Mucosa of descending colon (tissue), 3 donors: Measurements from ENCODE around the gene ZCWPW1. TPM values are rescaled to one million over a fixed set of nuclear protein-coding genes. Genes with fewer than 3 reads are reported as not detected.
"Not testable (repeated sequence)": the region's sequence is repeated elsewhere in the genome, so short reads cannot be mapped to it uniquely, and the experiment has no call there.

Experiments used
- ATAC-seq: fragments of 200-7000 bp; cut with Tn5 transposase; one replicate; pipeline ENCODE4 v1.9.1; 2020; ENCODE audit warnings: mild to moderate bottlenecking, moderate library complexity
- DNase-seq, 3 donors: peaks; one replicate each; pipeline ENCODE4 v3.0.0-alpha.2; 2020
- H3K36me3 ChIP-seq: fragments of 200-600 bp; one replicate; pipeline ENCODE4 v1.8.0; 2021; ENCODE audit warnings: low read depth, mild to moderate bottlenecking
- H3K4me1 ChIP-seq: fragments of 200-600 bp; one replicate; pipeline ENCODE4 v1.8.0; 2021; ENCODE audit warnings: low read depth, mild to moderate bottlenecking
- H3K4me3 ChIP-seq: fragments of 200-600 bp; one replicate; pipeline ENCODE4 v1.8.0; 2021; ENCODE audit warnings: mild to moderate bottlenecking
- H3K9me3 ChIP-seq: fragments of 200-600 bp; one replicate; pipeline ENCODE4 v1.8.0; 2021; ENCODE audit warnings: mild to moderate bottlenecking
- intact Hi-C, 2 donors: fragments of 100-400 bp; cut with DNase I in 1 of 2; cut with micrococcal nuclease in 1 of 2; formaldehyde crosslinking; loops; one replicate each; pipeline versions ENCODE4 v1.11.0 to v1.11.1; 2022; cut with DNase I, micrococcal nuclease
- total RNA-seq, 3 donors: library from RNA; stranded (reverse); fragmentation: NEBNext Ultra II Directional in 2 of 3; extraction: Animal tissue kit (Norgen Biotek cat#: 25700) in 2 of 3; gene quantifications; one replicate each; pipeline versions ENCODE4 v1.2.1 to v1.2.4, GENCODE V29; 2021 to 2023
- TF ChIP-seq, protein P1 (sequence below): fragments of 200-600 bp; IDR thresholded peaks from one replicate; pipeline ENCODE4 v1.8.0; 2022; ENCODE audit warnings: antibody characterized with exemption, mild to moderate bottlenecking
- donor health status: DM: no; HTN: no; CAD: no; lungs with moderate emphysema.
- donor health status: DM: no; HTN: no; CAD: no.
- donor health status: DM: no; HTN: yes; CAD: no.

ZCWPW1 gene
- total RNA-seq, 3 donors from 2014 or later = 1.8 to 6.1 (median 2.3) TPM

DNA sequence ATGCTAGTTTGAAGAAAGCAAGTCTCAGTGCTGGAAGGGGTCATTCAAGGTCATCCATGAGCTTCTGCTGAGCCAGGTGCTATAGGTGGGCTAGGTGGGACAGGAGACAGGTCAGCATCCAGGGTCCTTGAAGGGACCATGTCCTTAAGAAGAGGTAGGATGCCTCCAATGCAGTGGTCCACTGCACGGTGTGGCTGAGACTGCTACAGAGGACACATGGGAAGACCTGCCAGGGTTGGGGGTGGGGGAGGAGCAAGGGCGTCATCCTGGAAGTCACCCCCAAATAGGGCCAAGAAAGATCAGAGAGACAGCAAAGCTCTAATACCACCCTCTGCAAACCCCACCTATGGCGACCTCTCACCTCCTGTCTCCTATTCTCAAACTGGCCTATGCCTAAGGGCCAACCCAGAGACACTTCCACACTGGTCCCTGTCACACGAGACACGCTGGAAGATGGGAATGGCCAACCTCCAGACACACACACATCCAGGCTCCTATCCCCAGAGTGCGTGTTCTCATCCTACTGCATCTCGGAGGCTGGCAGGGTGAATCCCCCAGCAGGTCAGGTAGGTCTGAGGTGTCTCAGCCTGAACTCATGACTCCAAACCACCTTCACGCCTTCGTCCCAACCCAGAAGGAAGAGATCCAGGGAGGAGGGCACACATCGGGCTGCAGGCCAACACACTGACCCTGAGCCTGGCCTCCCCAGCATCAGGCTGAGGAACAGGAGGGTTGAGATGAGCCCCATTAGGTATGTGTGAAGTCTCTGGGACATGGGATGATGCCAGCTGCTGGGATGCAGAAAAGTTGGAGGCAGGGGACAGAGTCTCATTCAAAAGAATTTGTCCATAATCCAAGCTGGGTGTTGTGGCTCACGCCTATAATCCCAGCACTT, 13.4 kb upstream of the ZCWPW1 start:
- ATAC-seq (no peak), DNase-seq (no peak)
- no peak overlapping the region for H3K4me3 ChIP-seq
- intact Hi-C loops = no loop called here
- TF ChIP-seq, protein P1, sequence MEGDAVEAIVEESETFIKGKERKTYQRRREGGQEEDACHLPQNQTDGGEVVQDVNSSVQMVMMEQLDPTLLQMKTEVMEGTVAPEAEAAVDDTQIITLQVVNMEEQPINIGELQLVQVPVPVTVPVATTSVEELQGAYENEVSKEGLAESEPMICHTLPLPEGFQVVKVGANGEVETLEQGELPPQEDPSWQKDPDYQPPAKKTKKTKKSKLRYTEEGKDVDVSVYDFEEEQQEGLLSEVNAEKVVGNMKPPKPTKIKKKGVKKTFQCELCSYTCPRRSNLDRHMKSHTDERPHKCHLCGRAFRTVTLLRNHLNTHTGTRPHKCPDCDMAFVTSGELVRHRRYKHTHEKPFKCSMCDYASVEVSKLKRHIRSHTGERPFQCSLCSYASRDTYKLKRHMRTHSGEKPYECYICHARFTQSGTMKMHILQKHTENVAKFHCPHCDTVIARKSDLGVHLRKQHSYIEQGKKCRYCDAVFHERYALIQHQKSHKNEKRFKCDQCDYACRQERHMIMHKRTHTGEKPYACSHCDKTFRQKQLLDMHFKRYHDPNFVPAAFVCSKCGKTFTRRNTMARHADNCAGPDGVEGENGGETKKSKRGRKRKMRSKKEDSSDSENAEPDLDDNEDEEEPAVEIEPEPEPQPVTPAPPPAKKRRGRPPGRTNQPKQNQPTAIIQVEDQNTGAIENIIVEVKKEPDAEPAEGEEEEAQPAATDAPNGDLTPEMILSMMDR = no peak
- no peaks in the 10 kb centered on the region for H3K36me3 ChIP-seq
- no peaks in the 10 kb centered on the region for H3K9me3 ChIP-seq
- H3K4me1 ChIP-seq = no peaks in the 10 kb centered on the region

DNA sequence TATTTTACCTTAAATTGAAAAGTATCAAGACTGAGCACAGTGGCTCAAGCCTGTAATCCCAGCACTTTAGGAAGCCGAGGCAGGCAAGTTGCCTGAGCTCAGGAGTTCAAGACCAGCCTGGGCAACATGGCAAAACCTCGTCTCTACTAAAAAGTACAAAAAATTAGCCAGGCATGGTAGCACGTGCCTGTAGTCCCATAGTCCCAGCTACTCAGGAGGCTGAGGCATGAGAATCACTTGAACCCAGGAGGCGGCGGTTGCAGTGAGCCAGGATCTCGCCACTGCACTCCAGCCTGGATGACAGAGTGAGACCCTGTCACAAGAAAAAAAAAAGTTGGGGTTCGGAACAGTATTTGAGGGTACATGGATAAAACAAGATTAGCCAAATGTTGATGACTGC, 10.7 kb upstream of the ZCWPW1 start:
- ATAC-seq, H3K36me3 ChIP-seq, H3K4me3 ChIP-seq, intact Hi-C loops, H3K9me3 ChIP-seq, DNase-seq: not testable (repeated sequence)
- peaks cover 10% of the 10 kb centered on the region for H3K4me1 ChIP-seq

DNA sequence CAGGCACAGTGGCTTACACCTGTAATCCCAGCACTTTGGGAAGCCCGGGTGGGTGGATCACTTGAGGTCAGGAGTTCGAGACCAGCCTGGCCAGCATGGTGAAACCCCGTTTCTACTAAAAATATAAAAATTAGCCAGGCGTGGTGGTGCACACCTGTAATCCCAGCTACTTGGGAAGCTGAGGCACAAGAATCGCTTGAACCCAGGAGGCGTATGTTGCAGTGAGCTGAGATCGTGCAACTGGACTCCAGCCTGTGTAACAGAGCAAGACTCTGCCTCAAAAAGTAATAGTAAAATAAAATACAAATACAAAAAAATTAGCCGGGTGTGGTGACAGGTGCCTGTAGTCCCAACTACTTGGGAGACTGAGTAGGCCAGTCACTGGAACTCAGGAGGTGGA, 10.2 kb upstream of the ZCWPW1 start:
- H3K36me3 ChIP-seq, ATAC-seq, intact Hi-C loops: not testable (repeated sequence)

GRCh38 chr7:100438172-100438571, 9.7 kb upstream of the ZCWPW1 start:
- intact Hi-C loops = no loop called here
- TF ChIP-seq, protein P1 = no peak

More for the DNA sequence above, 10.2 kb upstream of the ZCWPW1 start:
- not testable (repeated sequence) for H3K4me3 ChIP-seq, H3K9me3 ChIP-seq, DNase-seq
- peaks cover 12% of the 10 kb centered on the region for H3K4me1 ChIP-seq

DNA sequence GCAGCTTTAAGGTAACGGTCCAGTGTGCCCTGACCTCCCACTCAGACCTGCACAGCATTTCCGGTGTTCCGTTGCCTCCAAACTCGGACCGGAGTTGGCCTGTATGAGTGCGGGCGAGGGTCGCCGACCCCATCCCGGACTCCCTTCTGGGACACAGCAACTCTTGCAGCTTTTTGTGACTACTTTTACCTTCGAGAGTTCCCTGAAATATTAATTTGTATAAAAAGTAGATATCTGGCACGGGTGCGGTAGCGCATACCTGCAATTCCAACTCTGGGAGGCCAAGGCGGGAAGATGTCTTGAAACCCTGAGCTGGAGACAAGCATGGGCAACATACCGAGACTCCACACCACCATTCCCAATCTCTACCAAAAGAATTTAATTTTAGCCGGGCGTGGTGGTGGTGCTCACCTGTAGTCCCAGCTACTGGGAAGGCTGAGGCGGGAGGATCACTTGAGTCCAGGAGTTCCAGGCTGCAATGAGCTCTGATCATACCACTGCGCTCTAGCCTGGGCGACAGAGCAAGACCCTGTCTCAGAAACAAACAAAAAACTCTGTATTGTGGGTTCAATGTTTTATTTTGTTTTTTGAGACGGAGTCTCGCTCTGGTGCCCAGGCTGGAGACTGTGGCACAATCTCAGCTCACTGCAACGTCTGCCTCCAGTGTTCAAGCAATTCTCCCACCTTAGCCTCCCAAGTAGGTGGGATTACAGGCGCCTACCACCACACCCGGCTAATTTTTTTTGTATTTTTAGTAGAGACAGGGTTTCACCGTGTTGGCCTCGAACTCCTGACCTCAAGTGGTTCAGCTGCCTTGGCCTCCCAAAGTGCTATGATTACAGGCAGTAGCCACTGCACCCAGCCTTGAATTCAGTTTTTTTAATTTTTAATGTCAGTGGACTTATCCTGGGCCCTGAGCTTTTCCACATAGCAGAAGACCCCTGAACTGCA, 8.9 kb upstream of the ZCWPW1 start:
- peaks cover 17% of the 10 kb centered on the region for H3K4me1 ChIP-seq
- H3K4me3 ChIP-seq = no peak overlapping the region
- intact Hi-C loops = no loop called here
- TF ChIP-seq, protein P1 = no peak
- H3K9me3 ChIP-seq = no peaks in the 10 kb centered on the region
- ATAC-seq = no peak
- DNase-seq = peak; percentile 34 to 69 (median 52)
- H3K36me3 ChIP-seq = no peaks in the 10 kb centered on the region

More at GRCh38 chr7:100438172-100438571, 9.7 kb upstream of the ZCWPW1 start:
- Histone ChIP-seq H3K4me1 (peaks cover 12% of the 10 kb centered on the region), H3K9me3 (no peaks in the 10 kb centered on the region), H3K4me3 (no peak overlapping the region), H3K36me3 (no peaks in the 10 kb centered on the region)
- ATAC-seq (no peak), DNase-seq (no peak)

DNA sequence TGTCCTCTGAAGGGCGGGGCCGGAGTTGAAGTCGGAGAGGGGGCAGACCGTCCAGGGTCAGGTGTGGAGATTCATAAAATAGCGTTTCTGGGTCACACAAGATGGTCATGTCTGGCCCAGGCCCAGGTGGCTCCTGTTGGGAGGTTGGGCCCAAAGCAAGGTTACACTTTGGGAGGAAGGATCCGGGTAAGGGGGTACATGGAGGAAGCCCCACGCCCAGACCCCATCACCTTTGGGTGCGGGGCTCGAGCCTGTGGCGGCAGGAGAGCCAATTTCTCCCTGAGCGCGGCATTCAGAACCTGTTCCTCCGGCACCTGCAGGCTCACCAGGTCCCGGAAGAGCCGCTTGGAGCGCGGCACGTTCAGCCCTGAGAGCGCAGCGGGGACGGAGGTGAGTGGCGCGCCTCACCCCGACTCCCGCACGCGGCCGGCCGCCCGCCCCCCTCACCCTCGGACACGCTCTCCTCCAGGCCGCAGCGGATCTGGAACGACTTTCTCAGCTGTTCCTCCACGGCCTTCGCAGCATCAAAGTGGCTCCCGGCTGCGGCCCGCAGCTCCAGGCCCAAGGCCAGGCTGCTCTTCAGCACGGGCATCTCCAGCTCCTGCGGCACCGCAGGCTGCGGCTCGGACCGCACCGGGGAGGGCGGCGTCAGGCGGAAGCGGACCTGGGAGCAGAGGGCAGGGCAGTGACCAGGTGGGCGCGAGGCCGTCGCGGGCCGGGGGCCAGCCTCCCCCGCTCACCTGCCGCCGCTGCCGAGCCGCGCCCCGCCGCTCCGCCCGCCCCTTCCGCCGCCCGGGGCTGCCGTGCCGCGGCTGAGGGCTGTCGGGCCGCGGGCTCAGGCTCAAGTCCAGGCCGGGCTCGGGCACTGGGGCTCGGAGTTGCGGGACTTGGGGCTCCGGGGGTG, 7.2 kb upstream of the ZCWPW1 start:
- peak; percentile 55 to 79 (median 75) for DNase-seq
- Histone ChIP-seq H3K4me3 (peak overlapping the region; percentile 88), H3K9me3 (no peaks in the 10 kb centered on the region), H3K36me3 (peaks cover 3% of the 10 kb centered on the region), H3K4me1 (peaks cover 27% of the 10 kb centered on the region)
- intact Hi-C loops = no loop called here
- ATAC-seq = peak; percentile 61
- TF ChIP-seq, protein P1 = no peak
